Adrenal gland (tissue), 5 donors: ENCODE measurements around the gene DOK1.

Source experiments
- POLR2A ChIP-seq, 2 donors: fragments of 450-650 bp; IDR thresholded peaks; one replicate each; pipeline ENCODE4 v1.6.1; 2017; ENCODE audit warnings: antibody characterized with exemption in 2 of 2, mild to moderate bottlenecking in 2 of 2, moderate library complexity in 1 of 2
- TF ChIP-seq, protein P1 (sequence below), 6 experiments: fragments of 450-650 bp in 4 of 6; fragments of 200-600 bp in 2 of 6; sonication (generic) in 1 of 6; IDR thresholded peaks; 1 replicate in 5 of 6; 2 replicates in 1 of 6; pipeline versions ENCODE4 v1.5.1 to v1.8.0; 2016 to 2021; ENCODE audit warnings: antibody characterized with exemption in 6 of 6, mild to moderate bottlenecking in 2 of 6, moderate library complexity in 1 of 6
- donor health status: DM: no; HTN: no; CAD: no.

- TF ChIP-seq, protein P1, sequence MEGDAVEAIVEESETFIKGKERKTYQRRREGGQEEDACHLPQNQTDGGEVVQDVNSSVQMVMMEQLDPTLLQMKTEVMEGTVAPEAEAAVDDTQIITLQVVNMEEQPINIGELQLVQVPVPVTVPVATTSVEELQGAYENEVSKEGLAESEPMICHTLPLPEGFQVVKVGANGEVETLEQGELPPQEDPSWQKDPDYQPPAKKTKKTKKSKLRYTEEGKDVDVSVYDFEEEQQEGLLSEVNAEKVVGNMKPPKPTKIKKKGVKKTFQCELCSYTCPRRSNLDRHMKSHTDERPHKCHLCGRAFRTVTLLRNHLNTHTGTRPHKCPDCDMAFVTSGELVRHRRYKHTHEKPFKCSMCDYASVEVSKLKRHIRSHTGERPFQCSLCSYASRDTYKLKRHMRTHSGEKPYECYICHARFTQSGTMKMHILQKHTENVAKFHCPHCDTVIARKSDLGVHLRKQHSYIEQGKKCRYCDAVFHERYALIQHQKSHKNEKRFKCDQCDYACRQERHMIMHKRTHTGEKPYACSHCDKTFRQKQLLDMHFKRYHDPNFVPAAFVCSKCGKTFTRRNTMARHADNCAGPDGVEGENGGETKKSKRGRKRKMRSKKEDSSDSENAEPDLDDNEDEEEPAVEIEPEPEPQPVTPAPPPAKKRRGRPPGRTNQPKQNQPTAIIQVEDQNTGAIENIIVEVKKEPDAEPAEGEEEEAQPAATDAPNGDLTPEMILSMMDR (IDR thresholded peaks at IDR 0.05) = peak in 1 of 6 experiments; percentile 13
- no peak for TF ChIP-seq POLR2A (IDR thresholded peaks at IDR 0.05)
Observed at GRCh38 chr2:74552914-74553811, 1.4 kb upstream of the DOK1 start.
